GM21737 (cell line): ENCODE measurements around the gene RNF175.

ENCODE experiments used
- ATAC-seq: cut with Tn5 transposase; IDR thresholded peaks from one replicate; pipeline ENCODE4 v1.9.1; 2021; ENCODE audit warnings: mild to moderate bottlenecking, moderate library complexity; ENCODE audit not compliant: unreplicated experiment

RNF175 gene

GRCh38 chr4:153750197-153750817, 9.5 kb downstream of the RNF175 start:
- peak; percentile 76 for ATAC-seq

DNA sequence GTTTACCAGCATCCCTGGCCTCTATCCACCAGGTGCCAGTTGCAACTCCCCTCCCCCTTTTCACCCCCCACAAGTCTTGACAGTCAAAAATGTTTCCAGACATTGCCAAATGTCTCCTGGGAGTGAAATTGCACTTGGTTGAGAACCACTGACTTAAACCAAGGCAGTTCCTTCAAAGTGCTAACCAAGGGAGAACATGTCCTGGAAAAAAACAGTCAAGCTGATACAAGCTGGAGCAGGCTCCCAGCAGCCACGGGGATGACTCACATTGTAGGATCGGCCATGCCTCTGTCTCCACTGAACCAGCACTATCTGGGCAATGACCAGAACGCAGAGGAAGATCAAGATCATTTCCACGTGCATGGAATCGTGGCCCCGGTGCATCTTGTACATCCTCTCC, 11.4 kb downstream of the RNF175 start:
- ATAC-seq = no peak

DNA sequence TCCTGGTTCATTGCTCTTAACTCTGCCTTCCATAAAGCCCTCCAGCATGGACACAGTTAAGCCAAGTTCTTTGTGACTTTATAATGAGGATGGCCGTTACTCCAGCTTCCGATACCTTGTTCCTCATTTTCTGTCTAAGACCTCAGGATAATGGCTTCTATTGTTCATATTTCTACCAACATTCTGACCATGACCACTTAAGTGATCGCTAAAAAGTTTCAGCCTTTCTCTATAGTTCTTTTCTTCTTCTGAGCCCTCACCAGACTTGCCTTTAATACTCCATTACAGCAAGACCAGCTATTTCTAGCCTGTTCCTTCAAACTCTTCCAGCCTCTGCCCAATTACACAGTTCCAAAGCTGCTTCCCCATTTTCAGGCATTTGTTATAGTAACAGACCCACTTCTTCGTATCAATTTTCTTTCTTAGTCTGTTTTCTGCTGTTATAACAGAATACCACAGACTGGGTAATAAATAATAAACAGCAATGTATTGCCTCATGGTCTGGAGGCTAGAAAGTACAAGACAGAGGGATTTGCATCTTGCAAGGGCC, 12.3 kb downstream of the RNF175 start:
- ATAC-seq = no peak

- no peak for ATAC-seq
Measured at GRCh38 chr4:153745651-153746050, 14.2 kb downstream of the RNF175 start.

DNA sequence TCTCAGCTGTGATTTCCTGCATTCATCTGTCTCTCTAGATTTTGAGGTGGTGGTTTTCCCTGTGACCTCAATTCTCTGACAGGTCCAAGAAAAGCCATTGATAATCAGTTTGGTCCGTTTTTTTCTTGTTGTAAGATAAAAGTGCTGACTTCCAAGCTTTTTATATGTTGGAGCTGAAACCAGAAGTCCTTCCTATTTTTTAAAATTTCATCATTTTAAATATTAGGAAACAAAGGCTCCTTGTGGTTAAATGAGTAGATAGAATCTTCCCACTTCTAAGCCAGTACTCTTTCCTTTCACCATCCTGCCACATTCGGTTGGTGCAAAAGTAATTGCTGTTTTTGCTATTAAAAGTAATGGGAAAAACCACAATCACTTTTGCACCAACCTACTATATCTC, 18.3 kb downstream of the RNF175 start:
- ATAC-seq = no peak

GRCh38 chr4:153735906-153736461, 23.8 kb downstream of the RNF175 start:
- no peak for ATAC-seq

GRCh38 chr4:153733751-153734448, 25.9 kb downstream of the RNF175 start:
- peak; percentile 69 for ATAC-seq

DNA sequence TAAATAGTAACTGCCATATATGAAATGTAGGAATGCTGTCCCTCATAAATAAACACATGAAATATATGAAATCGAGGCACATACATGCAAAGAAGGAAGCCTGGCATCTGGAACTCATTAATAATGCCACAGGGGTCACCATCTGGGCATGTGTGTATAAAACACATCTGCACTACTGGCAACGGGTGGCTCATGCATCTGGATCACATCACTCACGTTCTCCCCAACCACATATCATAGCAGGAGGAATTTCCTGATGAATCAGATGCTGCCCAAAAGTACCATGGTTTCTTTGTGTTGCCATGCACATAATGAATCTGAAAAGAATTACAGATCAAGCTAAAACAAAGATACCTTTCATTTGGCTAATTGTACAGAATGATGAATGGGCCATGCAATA, 28.6 kb downstream of the RNF175 start:
- no peak for ATAC-seq

- ATAC-seq = no peak
Measured at GRCh38 chr4:153729895-153730294, 29.9 kb downstream of the RNF175 start.

- peak; percentile 71 for ATAC-seq
Measured at GRCh38 chr4:153728660-153729059, 31.2 kb downstream of the RNF175 start.

DNA sequence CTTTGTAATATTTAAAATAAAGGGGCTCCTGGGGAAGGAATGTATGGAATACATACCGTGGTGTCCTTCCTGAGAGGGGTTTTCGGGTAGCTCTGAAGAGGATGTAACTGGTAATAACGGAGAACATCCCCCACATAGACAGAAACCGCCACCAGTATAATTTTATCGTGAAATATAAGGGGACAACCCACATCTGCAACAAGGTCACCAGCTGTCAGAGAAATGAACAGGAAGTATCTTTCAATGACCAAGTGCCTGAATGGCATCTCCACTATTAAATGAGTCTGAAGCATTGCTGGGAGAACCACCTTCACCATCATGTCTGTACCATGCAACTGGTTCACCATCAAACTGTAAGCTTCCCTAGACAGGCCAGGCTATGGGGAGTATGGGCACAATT, 31.7 kb downstream of the RNF175 start:
- ATAC-seq = no peak

GRCh38 chr4:153725831-153726154, 34.0 kb downstream of the RNF175 start:
- no peak for ATAC-seq

DNA sequence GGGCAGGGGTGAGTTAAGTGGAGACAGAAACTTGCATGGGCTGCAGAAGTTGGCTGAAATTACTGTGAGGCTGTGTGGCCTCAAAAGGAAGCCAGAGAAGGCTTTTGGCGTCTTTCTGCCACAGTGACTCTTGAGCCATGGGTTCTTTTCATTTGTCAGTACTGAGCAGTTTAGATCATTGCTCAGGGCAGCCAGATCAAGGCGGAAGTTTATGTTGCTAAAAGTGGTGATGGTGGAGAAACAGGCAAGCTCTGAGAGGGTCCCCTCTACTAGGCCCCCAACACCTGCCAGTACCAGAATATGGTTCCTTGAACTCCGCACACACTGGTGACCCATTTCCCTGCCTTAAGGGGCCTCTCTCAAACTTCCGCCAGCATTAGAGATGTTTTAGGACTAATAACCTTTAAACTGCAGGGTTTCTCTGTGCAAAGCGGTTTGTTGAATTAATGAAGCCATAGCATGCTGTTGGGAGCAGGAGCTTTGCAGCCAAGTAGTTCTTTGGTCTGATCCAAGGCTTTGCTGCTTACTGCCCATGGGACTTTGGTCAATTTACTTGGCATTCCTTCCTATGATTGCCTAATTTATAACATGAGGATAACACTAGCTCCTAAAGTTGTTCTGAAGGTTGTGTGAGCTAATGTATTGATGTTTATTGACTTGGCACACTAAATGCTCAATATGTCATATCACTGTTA, 34.5 kb downstream of the RNF175 start:
- no peak for ATAC-seq

- ATAC-seq = no peak
Measured at GRCh38 chr4:153724606-153725005, 35.2 kb downstream of the RNF175 start.

DNA sequence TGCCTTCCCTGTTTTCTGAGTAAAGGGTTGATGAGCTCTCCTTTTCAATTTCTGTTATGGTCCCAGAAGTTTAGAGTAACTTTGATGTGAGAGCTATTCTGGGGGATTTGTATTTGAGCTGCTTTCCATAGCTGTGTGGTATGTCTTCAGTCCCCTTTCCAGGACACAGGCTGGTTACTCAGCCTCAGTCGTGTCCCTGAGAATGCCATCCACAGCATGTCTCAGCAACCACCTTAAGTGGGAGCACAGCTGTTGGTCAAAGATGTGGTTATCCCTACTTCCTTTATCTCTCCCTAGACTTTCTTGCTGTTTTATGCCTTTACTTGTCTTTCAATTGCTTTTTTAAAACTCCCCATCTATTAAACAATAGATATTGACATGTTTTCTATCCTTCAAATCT, 37.8 kb downstream of the RNF175 start:
- ATAC-seq = no peak

DNA sequence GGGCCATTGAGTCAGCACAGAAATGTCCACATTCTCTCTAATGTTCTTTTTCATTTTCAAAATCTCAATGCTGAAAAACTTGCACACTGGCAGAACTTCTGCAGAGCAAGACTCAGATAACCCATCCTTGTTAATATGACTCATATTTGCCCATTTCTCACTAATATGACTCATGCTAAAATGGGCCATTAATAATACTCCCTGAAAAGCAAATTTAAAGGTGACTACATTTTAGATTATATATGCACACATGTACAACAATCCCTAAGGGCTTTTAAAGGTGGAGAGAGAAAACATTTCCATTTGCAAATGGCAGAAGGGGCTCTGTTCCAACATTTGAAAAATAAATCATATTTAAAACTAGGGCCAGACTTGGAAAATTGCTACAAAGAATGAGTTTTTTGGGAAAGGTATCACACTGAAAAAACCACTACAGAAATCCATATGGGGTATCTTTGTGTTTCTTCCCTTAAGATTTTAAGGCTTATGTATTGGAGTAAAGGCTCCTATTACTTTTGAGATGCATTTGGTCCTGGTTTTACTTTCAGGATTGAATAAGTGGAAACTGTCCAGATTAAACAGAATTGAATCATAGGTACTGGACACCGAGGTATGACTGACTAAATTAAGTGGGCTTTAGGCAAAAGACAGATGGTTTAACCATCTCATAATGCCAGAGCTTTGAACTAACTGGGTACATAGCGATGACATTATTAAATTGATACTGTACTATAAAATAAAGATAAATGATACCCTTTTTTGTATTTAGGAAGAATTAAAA, 45.8 kb downstream of the RNF175 start:
- no peak for ATAC-seq

DNA sequence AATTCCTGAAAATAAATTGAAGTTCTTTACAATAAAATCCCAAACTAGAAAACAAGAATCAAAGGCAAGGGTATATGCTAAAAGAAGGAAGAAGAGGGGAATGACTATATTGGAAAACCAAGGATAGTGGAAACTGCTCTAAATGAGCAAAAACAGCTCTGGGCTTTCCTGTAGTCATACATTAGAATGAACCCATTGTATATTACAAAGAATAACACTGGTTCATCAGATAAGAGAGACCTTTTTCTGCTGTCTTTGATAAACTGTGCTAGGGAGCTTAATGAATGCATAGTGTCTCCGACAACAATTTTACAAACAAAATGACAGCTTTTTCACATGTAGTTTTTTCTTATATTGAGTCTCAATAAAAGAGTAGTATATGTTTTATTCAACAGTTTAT, 49.1 kb downstream of the RNF175 start:
- ATAC-seq = no peak

DNA sequence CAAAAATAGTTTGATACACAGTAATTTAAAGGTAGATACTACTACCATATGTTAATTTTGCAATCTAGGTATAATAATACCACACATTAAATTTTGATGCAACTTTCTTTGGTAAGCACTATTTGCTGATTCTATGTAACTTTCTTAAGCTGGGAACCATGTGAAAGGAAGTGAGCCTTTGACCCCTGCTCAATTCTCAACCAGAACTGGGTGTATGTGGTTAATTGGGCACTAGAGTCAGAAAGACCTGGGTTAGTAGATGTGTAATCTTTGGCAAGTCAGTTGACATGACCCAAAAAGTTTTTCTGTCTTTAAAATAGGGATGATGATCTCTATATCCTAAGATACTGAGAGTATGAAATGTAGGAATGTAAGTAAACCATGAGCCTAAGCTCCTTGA, 53.3 kb downstream of the RNF175 start:
- ATAC-seq = peak; percentile 34

GRCh38 chr4:153705743-153706468, 53.9 kb downstream of the RNF175 start:
- peak; percentile 73 for ATAC-seq

GRCh38 chr4:153704522-153704921, 55.3 kb downstream of the RNF175 start:
- no peak for ATAC-seq
